Epidermal melanocyte (primary cell): ENCODE results near the gene PDCD2L.
"Not testable (repeated sequence)": the region's sequence is repeated elsewhere in the genome, so short reads cannot be mapped to it uniquely, and the experiment has no call there.

Source experiments
- DNase-seq: peaks from one replicate; pipeline ENCODE4 v3.0.0; 2011; ENCODE audit warnings: low spot score; ENCODE audit not compliant: insufficient read length

The PDCD2L gene, protein sequence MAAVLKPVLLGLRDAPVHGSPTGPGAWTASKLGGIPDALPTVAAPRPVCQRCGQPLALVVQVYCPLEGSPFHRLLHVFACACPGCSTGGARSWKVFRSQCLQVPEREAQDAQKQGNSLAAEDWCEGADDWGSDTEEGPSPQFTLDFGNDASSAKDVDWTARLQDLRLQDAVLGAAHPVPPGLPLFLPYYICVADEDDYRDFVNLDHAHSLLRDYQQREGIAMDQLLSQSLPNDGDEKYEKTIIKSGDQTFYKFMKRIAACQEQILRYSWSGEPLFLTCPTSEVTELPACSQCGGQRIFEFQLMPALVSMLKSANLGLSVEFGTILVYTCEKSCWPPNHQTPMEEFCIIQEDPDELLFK

DNA sequence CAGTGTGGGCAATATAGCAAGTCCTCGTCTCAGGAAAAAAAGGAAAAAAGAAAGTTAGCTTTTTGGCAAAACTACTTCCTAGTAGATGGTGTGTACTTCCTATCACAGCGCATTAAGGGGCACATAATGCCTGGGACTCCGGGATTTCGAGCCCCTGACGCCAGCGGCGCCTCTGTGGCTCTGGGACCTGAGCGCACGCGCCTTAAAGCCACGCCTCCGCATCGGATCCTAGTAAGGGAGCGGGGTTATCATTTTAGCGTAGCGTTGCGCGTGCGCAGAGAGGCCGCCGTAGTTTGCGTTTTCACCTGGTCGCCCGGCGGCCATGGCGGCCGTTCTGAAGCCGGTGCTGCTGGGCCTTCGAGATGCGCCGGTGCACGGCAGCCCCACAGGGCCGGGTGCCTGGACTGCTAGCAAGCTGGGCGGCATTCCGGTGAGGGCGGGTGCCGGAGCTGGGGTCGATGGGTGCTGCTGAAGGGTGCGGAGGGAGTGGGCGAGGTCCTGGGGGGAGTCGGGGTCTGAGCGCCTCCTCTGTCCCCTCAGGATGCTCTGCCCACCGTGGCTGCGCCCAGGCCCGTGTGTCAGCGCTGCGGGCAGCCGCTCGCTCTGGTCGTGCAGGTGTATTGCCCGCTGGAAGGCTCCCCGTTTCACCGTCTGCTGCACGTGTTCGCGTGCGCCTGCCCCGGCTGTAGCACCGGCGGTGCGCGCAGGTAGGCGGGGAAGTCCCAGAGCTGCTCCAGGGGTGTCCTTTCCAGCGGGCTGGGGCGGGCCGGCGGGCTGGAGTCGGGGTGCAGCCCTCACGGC is at the start of gene PDCD2L:
Gene PDCD2L, plus strand, starts transcription at position 291 of the 801 bp plus-strand sequence. Its CDS starts 32 bp downstream, at position 323.
- peak; percentile 94 for DNase-seq

- DNase-seq = no peak
Measured at GRCh38 chr19:34355201-34355600, 49.0 kb upstream of the PDCD2L start.

DNA sequence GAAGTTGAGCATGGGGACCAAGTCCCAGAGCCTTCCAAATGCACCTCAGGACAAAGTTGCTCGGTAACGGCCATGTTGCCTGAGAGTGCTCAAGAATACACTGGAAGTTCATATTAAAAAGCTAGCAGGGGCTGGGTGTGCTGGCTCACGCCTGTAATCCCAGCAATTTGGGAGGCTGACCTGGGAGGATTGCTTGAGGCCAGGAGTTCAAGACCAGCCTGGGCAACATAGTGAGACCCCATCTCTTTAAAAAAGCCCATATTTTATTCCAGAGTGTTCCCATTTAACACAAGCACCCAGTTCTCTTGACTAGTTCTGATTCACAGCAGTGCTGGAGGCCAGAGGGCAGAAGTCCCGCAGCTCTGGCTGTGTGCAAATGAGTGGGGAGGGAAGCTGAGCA is 47.3 kb upstream of the PDCD2L start:
- DNase-seq = no peak

GRCh38 chr19:34357431-34357830 is 46.8 kb upstream of the PDCD2L start:
- DNase-seq = no peak

DNA sequence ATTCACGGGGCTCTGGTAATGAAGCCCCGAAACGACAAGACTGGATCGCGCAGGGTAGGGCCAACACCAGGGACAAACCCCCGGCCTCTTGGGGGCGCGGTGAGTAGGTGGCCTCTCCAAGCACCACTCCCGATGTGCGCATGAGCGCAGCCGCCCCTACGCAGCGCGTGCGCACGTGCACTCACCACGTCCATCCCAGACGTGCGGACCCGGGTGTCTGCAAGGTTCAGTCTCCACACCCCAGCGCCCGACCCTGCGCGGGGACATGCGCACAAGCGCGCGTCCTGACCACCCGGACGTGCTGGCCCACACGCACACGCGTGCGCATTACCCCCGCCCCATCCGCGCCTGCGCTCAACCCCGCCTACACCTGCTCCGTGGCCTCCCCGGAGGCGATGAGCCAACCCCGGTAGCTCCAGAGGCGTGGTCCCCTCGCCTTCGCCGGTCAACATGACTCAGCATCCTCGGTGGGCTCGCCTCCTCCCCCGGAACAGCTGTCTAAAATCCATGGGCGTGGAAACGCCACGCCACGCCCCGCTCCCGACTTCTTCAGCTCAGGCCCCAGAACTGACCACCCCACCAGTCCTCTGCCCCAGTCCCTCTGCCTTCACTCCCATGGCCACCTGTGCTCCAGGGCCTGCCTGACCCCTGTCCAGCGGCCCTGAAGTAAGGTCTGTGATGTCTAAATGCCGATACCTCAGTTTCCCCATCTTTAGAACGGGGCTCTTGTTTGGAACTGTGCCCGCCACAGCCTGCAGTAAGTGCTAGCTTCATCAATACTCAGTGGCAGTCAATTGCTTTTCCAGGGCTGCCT is 44.9 kb upstream of the PDCD2L start:
- DNase-seq = peak; percentile 98

- no peak for DNase-seq
Measured at GRCh38 chr19:34359954-34360315, 44.3 kb upstream of the PDCD2L start.

DNA sequence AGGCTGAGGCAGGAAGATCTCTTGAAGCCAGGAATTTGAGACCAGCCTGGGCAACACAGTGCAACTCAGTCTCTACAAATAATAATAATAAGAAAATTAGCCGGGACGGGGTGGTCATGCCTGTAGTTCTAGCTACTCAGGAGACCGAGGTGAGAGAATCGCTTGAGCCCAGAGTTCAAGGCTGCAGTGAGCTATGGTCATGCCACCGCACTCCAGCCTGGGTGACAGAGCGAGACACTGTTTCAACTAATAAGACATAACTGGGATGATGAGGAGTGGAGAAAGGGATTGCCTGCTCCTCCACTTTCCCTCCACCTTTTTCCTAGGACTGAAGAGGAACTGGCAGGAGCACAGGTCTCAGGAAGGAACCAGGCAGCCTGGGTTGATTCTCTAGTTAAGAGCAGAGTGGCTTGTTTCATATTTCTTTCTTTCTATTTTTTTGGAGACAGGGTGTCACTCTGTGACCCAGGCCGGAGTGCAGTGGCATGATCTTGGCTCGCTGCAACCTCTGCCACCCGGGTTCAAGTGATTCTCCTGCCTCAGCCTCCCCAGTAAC is 43.8 kb upstream of the PDCD2L start:
- DNase-seq = no peak

DNA sequence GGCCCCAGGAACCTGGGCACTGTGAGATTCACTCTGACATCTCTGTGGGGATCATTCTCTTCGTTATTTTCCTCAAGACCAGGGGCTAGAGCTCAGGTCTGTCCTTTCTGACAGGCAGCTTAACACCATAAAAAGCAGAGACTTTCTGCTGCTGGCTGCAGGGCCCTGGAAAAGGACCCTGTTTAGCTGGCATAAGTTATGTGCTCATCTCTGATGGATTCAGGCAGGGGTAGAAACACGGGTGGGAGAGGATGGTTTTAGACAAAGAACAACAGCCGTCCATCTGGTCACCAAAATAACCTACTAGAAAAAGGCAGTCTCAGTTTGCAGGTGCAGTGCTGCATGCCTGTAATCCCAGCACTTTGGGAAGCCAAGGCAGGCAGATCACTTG is 41.5 kb upstream of the PDCD2L start:
- DNase-seq = no peak

GRCh38 chr19:34363094-34363493 is 41.1 kb upstream of the PDCD2L start:
- no peak for DNase-seq

- no peak for DNase-seq
Measured at GRCh38 chr19:34363930-34364329, 40.3 kb upstream of the PDCD2L start.

GRCh38 chr19:34364462-34364829 is 39.8 kb upstream of the PDCD2L start:
- no peak for DNase-seq

DNA sequence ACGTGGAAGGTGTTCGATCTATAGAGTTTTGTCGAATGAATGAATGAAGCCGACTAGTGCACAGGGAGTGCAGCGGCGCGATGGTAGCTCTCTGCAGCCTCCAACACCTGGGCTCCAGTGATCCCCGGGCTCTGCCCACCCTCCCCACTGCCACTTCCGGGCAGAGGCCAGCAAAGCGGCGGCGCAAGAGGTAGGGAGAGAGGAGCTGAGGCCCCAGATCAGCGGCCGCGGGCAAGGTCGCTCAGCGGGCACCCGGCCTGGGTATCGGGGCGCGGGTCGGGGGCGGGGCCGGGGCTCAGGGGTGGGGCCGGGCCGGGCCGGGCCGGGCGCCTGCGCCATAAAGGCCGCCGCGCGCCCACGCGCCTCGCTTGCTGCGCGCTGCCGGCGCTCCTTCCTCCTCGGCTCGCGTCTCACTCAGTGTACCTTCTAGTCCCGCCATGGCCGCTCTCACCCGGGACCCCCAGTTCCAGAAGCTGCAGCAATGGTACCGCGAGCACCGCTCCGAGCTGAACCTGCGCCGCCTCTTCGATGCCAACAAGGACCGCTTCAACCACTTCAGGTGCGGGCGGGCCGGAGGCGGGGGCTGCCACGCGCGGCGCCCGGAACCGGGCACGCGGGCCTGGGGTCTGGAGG is 39.3 kb upstream of the PDCD2L start, which contains the start of gene GPI:
Gene GPI, plus strand, starts transcription at position 367 of the 633 bp plus-strand sequence. Its CDS starts 71 bp downstream, at position 438.
- DNase-seq = peak; percentile 50

GRCh38 chr19:34365463-34366401 is 38.5 kb upstream of the PDCD2L start:
- peak; percentile 21 for DNase-seq

- DNase-seq = peak; percentile 49
Measured at GRCh38 chr19:34366738-34367623, 37.2 kb upstream of the PDCD2L start.

DNA sequence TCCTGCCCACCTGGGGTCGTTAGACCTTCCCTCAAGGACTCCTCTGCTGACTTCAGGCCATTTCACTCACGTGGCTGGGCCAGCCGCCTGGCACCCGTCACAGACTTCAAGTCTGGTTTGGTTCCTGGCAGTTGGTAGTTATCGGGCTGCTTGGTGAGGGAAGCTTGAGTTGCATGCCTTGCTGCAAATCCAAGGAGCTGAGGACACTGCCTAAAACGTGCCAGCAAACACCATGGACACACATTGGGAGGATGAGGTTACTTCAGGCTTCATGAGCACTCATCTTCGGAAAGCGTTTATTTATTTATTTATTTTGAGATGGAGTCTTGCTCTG is 36.6 kb upstream of the PDCD2L start:
- no peak for DNase-seq

GRCh38 chr19:34368338-34368737 is 35.9 kb upstream of the PDCD2L start:
- no peak for DNase-seq

DNA sequence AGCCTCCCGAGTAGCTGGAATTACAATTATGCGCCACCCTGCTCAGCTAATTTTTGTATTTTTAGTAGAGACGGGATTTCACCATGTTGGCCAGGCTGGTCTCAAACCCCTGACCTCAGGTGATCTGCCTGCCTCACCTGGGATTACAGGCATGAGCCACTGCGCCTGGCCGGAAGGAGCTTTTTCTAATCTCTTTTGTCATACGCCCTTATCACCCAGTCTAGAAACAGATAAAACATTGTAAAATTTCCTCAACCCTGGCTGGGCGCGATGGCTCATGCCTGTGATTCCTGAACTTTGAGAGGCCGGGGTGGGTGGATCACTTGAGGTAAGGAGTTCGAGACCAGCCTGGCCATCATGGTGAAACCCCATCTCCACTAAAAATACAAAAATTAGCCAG is 35.0 kb upstream of the PDCD2L start:
- not testable (repeated sequence) for DNase-seq

DNA sequence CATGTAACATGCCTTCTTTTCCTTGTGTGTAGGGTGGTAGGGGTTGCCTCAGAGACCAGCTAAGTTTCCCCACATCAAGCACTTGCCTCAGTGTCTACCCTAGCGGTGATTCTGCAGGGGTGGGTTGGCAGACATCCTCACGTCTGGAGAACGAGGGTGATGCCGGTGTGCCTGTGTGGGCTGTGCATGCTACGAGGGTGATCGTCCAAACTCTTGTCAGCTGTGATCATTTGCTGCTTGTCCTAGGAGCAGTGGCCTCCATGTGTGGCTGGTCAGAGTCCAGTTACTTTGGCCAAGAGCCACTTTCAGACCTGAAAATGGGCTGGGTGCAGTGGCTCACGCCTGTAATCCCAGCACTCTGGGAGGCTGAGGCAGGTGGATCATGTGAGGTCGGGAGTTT is 34.1 kb upstream of the PDCD2L start:
- DNase-seq = no peak

DNA sequence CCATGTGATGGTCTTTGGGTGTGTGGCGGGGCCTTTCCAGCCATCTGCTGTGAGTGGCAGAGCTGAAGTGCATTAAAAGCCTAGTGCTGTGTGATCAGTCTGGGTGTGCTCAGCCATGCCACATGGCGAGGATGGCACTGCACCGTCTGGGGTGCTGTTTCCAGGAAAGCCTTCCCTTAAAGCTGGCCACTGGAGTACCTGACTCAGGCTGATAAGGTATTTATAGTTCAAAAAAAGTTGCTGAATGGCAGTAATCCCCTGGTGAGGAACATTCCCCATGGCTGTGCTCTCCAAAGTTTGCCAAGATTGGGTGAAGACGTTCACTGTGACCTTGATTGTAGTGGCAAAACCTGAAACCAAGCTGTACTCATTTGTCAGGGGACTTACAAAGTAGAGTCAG is 33.2 kb upstream of the PDCD2L start:
- no peak for DNase-seq
